NOMO-1 treated with dmso at 0.1 percent for 144 hours (cell line): ENCODE measurements around the gene DCLRE1B.

Source experiments
- DNase-seq: peaks from one replicate; lab custom pipeline; 2025; ENCODE audit not compliant: unreplicated experiment; lab: John Stamatoyannopoulos, UW

Gene DCLRE1B

DNA sequence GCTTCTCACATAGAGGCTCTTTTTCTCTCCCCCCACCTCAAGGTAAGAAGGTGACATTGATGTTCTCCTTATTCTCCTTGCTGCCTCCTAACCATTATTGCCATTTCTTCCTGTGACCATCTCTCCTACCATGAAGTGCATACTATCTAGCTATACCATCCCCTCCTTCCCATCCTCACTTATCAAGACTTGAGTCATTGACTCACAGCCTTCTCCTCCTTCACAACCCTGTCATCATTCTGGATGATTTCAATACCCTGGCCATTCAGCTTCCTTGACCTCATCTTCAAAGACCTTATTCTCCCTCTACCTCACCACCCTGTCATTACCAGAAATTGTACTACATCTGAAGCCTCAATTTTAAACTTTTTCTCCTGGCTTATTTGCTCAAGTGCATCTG, 13.1 kb downstream of the DCLRE1B start:
- no peak for DNase-seq

DNA sequence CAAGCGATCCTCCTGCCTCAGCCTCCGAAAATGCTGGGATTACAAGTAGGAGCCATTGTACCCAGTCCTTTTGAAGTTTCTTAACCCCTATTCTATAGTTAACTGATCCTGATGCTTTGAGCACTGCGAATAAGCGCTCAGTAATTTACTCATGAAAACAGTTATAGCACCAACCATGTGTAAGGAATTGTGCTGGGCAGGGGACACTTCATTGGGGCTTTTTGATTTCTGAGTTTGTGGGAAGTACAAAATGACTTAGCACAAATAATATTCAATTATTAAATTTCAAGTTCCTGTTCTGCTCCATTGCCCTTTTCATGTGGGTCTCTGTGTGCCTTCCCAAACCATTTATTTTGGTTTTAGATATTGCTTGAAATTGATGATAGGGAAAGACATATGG, 17.8 kb downstream of the DCLRE1B start:
- DNase-seq: no peak

DNA sequence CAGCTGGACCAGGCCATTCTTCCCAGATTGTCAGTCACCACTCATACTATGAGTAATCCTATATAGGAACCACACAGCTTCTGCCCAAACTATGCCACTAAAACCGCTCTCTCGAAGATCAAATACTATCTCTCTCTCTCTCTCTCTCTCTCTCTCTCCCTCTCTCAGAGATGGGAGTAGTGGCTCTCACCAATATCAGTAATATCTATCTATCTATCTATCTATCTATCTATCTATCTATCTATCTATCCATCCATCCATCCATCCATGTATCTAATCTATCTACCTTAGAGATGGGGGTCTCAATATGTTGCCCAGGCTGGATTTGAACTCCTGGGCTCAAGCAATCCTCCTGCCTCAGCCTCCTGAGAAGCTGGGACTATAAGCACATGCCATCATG, 19.3 kb downstream of the DCLRE1B start:
- DNase-seq: no peak

DNA sequence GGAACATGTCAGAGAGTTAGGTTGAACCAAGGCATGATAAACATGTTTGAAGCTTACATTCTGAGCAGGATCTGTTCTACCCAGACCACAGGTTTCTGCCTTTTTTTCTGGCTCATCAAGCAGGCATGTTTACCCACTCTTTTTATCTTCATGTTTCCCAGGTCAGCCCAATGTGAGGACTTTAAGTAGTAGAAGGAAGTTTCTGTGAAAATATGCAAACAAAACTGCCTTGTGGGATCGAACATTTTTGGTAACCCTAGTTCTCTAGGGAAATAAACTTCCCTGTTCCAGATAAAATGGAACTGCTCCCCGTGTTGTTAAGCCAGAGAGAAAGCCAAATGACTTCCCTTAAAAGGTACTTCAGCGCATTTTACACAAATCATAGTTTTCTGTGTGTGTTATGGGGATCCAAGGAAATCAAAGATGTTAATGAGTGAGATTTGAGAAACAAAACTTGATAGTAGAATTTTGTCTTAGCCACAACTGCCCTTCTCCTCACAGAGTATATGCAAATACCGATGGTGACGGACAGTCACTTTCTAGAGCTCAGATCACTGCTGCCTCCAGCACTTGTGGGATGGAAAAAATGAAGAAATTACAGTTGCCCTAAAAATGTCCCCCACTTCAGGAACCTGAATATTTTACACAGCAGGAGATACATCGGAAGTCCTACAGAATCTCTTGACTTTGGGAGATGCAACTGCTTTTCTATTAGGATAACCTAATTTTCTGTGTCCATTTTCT, 23.2 kb downstream of the DCLRE1B start:
- DNase-seq: no peak

DNA sequence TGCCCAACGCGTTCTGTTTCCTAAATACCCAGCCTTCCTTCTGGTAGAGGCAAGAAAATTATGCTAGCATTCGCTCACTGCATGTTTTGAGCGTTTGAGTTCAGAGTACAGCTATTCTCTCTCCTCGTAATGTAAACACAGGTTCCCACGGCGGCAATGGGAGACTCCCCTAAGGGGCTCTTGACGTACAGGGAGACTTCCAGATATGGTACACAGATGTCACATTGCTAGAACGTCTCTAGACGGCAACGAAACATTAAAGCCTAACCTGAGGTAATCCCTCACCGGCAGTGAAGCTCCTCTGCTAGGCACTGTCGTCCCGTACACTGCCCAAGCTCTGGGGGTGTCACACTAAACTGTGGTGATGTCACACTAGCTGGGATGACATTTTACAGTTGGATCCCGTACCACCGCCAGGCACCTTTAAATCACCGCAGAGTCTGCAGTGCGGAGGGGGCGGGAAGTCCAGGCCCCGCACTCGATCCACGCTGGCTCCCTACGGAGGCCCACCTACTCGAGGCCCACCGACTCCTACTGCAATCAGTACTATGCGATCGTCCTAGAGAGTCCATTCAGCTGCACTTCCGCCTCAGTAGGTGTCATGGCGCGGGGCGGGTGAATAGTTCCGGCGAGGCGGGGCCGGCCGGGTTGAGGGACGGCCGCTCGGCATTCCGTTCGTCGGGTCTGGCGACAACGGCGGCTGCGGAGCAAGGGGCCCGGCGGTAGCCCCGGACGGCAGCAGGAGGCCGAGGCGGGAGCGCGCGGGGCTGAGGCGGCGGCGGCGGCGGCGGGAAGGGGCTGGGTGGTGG, 24.0 kb downstream of the DCLRE1B start, which contains the start of gene HIPK1:
HIPK1 (plus strand) TSS at position 384 of the 809 bp plus-strand sequence.
- DNase-seq: peak; percentile 78

DNA sequence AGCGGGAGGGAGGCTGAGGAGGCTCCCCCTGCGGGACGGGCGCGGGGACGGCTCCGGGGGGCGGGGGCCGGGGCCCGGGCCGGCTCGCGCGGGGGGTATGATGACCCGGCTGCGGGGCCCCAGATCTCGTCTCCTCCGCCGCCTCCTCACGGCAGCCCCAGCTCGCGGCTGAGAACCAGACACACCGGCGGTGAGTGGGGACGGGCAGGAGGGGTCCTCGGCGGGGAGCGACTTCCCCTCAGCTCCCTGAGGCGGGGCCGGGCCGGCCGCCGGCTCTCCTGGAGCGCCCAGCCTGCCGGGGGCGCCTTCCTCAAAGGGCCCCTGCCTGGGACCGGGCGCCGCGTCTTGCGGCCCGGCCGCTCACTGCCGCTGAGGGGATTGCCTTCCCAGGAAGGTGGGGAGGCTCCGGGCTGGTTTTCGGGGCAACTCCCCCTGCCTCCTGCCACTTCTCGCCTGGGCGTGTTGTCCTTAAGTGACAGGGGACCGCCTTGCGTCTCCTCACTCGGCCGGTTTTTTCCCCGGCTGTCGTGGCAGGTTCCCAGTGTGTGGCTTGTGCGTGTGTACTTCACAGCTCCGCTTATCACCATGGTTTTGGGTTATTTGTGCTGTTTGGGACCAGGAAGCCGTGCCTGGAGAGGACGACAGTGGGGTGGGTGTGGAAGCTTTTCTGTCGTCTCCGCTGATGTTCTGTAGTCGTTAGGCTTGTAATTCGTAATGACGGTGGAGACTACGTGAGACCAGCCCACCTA, 24.8 kb downstream of the DCLRE1B start:
- no peak for DNase-seq

DNA sequence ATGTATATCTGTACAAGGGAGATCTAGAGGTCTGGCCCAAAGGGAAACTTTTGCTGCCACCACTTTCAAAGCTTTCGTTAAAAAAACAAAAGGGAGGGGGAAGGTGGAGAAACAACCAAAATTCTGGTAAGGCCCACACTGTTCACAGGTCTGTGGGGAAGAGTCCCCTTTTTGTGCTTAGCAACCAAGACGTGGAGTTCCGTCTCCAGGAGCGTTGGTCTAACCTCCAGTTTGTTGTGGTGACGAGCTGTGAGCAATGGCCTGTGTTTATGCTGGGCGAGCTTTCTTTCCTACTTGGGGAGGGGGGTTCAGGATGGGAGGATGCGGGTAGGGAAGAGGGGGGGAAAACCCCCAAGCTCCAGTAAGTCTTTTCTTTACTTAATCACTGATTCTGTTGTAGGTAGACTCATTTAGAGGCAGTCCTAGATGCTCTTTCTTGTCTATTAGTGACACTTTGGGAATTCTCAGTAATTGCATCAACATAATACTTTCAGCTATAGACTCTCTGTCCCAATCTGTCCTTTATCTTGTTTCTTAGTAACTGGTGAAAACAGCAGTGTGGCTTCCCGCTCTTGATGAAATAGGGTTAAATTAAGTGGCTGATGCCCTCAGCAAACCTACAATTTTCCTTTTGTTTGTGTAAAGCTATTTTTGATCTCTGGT, 25.5 kb downstream of the DCLRE1B start:
- peak; percentile 13 for DNase-seq

DNA sequence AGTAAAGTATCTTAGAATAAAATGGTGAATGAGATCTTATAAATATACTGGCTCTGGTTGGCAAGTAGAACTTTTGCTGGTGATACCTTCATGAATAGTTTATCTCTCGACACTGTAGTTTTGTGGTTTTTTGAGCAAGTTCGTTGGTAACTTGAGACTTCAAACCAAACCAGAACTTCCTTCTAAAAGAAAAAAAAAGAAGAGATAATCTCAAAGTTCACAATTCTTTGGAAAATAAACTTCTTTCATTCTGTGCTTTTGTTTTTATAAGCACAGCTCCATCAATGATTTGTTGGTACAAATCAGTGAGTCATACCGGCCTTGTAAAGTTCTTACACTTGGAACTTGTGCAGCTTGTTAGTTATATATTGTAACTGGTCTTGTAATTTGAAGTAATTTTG, 26.3 kb downstream of the DCLRE1B start:
- no peak for DNase-seq

DNA sequence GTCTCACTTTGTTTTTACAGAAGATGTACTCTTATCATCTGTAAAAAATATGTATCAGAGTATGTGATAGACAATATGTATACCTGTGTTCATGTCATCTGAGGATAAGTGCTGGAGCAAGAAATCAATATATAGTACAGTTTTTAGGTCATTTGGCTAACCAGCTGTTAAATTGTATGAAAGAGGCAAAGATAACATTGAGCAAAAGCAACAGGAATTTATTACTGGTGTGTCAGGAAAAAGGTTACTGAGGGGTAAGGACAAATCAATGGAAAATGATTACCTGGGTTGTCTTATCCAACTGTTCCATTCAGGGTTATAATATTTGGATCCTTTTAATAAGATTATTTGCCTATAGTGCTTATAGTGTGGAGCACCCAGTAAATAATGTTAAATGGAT, 28.9 kb downstream of the DCLRE1B start:
- no peak for DNase-seq

DNA sequence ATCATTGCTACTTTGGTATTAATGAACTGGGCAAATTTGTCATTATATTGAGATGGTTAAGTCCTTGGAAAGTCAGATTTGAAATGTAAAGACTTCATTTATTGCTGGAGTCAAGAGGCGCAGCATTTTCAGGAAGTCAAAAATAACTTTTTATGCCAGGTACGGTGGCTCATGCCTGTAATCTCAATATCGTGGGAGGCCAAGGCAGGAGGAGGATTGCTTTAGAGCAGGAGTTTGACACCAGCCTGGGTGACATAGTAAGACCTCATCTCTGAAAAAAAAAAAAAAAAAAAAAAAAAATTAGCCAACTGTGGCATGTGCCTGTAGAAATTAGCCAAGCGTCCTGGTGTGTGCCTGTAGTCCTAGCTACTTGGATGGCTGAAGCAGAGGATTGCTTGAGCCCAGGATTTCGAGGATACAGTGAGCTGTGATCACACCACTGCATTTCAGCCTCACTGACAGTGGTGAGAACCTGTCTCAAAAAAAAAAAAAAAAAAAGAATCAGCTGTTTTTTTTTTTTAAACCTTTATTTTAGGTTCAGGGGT, 29.5 kb downstream of the DCLRE1B start:
- no peak for DNase-seq

DNA sequence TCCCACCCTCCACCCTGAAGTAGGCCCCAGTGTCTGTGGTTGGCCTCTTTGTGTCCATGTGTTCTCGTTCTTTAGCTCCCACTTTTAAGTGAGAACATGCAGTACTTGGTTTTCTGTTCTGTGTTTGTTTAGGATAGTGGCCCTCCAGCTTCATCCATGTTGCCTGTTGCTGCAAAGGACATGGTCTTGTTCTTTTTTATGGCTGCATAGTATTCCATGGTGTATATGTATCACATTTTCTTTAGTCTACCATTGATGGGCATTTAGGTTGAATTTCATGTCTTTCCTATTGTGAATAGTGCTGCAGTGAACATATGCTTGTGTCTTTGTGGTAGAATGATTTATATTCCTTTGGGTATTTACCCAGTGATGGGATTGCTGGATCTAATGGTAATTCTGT, 30.1 kb downstream of the DCLRE1B start:
- no peak for DNase-seq

DNA sequence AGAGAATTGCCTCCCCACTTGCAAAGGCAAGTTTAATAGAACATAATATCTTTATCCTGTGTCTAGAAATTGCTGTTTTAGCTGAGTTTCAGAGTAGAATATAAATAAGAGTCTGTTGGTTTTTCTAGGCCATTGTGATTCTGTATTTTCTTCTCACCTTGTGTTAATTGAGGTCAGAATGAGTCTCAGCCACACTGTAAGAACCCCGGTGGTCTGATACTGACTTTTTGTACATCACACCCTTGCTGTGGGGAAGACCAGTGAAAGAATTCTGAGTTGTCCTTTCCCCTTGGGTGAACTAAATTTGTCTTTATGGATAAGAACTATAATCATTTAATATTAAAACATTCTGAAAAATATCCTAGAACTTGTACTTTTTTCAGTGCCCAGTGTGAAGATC, 30.8 kb downstream of the DCLRE1B start:
- no peak for DNase-seq

DNA sequence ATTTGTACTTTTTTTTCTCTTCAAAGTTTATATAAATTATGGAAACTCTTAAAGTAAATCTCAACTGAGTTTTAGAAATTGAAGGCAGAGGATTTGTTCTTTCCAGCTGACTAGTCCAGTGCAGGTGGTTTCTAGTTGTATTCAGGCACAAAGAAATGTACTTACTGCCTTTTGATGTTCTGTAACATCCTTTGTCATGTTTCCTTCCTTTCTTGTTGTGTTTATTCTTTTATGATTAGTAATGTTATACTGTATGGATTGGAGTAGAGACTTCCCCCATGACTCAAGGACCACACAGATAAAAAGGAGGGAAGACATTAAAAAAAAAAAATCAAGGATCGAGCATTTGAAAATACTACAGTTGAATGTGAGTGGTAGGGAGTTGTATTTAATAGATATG, 32.0 kb downstream of the DCLRE1B start:
- DNase-seq: no peak

DNA sequence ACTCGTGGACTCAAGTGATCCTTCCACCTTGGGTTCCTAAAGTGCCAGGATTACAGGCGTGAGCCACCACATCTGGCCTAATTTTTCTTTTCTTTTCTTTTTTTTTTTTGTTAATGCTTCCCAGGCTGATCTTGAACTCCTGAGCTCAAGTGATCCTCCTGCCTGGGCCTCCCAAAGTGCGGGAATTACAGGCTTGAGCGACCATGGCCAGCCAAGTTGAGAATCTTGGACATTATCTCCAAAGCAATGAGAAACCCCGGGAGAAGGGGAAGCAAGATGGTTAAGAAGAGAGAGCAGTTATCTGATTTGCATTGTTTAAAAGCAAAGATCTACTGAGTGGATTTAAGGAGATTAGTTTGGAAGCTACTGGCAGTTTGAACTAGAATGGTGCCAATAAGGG, 33.1 kb downstream of the DCLRE1B start:
- no peak for DNase-seq

DNA sequence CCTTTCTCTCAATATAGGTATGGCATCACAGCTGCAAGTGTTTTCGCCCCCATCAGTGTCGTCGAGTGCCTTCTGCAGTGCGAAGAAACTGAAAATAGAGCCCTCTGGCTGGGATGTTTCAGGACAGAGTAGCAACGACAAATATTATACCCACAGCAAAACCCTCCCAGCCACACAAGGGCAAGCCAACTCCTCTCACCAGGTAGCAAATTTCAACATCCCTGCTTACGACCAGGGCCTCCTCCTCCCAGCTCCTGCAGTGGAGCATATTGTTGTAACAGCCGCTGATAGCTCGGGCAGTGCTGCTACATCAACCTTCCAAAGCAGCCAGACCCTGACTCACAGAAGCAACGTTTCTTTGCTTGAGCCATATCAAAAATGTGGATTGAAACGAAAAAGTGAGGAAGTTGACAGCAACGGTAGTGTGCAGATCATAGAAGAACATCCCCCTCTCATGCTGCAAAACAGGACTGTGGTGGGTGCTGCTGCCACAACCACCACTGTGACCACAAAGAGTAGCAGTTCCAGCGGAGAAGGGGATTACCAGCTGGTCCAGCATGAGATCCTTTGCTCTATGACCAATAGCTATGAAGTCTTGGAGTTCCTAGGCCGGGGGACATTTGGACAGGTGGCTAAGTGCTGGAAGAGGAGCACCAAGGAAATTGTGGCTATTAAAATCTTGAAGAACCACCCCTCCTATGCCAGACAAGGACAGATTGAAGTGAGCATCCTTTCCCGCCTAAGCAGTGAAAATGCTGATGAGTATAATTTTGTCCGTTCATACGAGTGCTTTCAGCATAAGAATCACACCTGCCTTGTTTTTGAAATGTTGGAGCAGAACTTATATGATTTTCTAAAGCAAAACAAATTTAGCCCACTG, 35.5 kb downstream of the DCLRE1B start:
- peak; percentile 50 for DNase-seq

DNA sequence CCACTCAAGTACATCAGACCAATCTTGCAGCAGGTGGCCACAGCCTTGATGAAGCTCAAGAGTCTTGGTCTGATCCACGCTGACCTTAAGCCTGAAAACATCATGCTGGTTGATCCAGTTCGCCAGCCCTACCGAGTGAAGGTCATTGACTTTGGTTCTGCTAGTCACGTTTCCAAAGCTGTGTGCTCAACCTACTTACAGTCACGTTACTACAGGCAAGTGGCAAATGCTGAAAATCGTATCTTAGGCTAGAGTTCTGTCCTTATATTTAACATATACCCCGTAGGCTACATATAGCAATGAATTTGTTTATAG, 36.1 kb downstream of the DCLRE1B start:
- no peak for DNase-seq

DNA sequence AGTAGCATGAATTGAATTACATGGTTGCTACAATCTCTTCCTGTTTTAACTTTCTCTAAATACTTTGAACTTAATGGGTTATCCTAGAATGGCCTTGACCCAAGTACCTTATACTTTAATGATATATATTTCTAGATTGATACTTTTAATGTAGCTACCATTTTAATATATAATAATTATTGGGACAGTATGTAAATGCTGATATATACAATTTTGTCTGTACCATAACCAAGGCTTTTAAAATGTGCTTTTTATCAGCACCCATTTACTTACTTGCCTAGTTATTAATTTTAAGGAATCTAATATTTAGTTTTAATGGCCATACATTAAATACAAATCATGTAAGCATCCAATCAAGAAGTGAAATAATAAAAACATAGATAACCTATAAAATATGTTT, 37.4 kb downstream of the DCLRE1B start:
- DNase-seq: no peak

DNA sequence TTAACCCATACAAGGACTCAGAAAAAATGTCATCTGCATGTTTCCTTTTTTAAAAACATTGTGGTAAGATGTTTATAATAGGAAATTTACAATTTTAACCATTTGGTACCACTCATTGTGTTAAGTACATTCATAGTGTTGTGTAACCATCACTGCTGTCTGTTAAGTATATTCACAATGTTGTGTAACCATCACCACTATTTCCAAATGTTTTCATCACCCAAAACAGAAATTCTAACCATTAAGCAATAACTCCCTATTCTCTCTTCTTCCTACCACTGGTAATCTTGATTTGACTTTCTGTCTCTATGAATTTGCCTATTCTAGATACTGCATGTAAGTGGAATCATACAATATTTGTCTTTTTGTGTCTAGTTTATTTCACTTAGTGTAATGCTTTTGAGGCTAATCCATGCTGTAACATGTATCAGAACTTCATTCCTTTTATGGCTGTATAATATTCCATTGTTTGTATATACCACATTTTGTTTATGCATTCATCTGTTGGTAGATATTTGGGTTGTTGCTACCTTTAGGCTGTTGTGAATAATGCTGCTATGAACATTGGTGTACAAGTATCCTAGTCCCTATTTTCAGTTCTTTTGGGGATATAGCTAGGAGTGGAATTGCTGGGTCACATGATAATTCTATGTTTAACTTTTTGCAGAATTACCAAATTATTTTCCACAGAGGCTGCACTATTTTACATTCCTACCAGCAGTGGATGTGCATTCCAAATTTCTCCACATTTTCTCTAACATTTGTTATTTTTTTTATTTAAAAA, 38.1 kb downstream of the DCLRE1B start:
- DNase-seq: peak; percentile 63

DNA sequence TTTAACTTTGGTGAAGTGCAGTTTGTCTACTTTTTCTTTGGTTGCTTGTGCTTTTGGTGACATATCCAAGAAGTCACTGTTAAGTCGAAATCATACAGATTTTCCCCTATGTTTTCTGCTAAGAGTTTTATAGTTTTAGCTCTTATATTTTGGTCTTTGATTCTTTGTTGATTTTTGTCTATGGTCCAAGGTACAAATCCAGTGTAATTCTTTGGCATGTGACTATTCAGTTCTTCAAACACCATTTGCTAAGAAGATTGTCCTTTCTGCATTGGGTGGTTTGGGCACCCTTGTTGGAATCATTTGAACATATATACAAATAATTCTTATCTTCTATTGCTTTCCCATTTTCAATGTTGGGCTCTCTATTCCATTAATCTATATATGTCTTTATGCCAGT, 40.2 kb downstream of the DCLRE1B start:
- DNase-seq: no peak
